ENCODE results near the gene LYZL2. TPM values are rescaled to one million over a fixed set of nuclear protein-coding genes. Genes with fewer than 3 reads are reported as not detected.

The LYZL2 gene
- total and polyA plus RNA-seq, 2 donors (not counting 1 experiment from before 2014, with no cell fraction given) = not detected

GRCh38 chr10:30573721-30574431 is 55.7 kb downstream of the LYZL2 start:
- no peaks in the 10 kb centered on the region for H3K36me3 ChIP-seq (ENCODE audit: control insufficient read depth, insufficient read depth, low read length)
- H3K79me2 ChIP-seq (ENCODE audit: control insufficient read depth, insufficient read depth, low read length) = no peaks in the 10 kb centered on the region
- H3K4me1 ChIP-seq (ENCODE audit: control insufficient read depth, extremely low read depth, insufficient read depth, low read length) = no peaks in the 10 kb centered on the region
- TF ChIP-seq CTCF (conservative IDR thresholded peaks at IDR 0.05 in 1 of 2, IDR thresholded peaks at IDR 0.05 in 1 of 2; ENCODE audit: low read depth in 1 of 2, low read length in 2 of 2) (no peak), EZH2 (IDR thresholded peaks at IDR 0.05; ENCODE audit: low read length, missing control alignments) (no peak)
- DNase-seq (ENCODE audit: low read depth in 2 of 2) = no peak
- H3K27me3 ChIP-seq (ENCODE audit: control insufficient read depth, insufficient read depth, low read length) = peaks cover 12% of the 10 kb centered on the region
- H3K9ac ChIP-seq (ENCODE audit: insufficient read depth, low read length) = no peak overlapping the region
- no peak overlapping the region for H3K4me3 ChIP-seq (replicated peaks in 1 of 4; ENCODE audit: control extremely low read depth in 1 of 4, insufficient read depth in 1 of 4, low read depth in 3 of 4, low read length in 4 of 4)
- no peak overlapping the region for H3K4me2 ChIP-seq (ENCODE audit: extremely low read depth, insufficient read depth, low read length)
- H4K20me1 ChIP-seq (ENCODE audit: control insufficient read depth, extremely low read depth, insufficient read depth, low read length) = no peaks in the 10 kb centered on the region
- no peak overlapping the region for H2AFZ ChIP-seq (ENCODE audit: low read length)
- no peak overlapping the region for H3K27ac ChIP-seq (ENCODE audit: insufficient read depth, low read length)
- no peaks in the 10 kb centered on the region for H3K9me3 ChIP-seq (ENCODE audit: control insufficient read depth, insufficient read depth, low read depth, low read length)

DNA sequence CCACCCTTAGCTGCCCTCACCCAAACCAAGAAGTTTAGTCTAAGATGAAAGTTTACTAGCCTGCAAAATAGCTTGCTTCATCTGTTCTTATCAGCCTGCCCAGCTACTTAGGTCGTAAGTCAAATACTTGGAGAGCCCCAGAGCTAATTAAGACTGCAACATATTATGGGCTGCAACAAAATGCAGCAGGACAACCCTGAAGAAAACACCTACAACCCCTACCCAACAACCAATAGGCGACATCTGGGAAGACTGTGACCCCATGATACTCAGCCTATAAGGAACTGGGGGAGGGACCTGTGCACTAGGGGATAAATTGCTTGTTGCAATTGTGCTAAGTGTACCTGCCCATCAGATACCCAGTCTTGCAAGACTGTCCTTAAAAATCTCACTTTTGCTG is 64.1 kb downstream of the LYZL2 start:
- Histone ChIP-seq H3K4me3 (replicated peaks in 1 of 4; ENCODE audit: control extremely low read depth in 1 of 4, insufficient read depth in 1 of 4, low read depth in 3 of 4, low read length in 4 of 4) (no peak overlapping the region), H3K79me2 (ENCODE audit: control insufficient read depth, insufficient read depth, low read length) (no peaks in the 10 kb centered on the region), H2AFZ (ENCODE audit: low read length) (no peak overlapping the region), H4K20me1 (ENCODE audit: control insufficient read depth, extremely low read depth, insufficient read depth, low read length) (no peaks in the 10 kb centered on the region), H3K4me2 (ENCODE audit: extremely low read depth, insufficient read depth, low read length) (no peak overlapping the region), H3K27ac (ENCODE audit: insufficient read depth, low read length) (no peak overlapping the region), H3K9ac (ENCODE audit: insufficient read depth, low read length) (no peak overlapping the region), H3K36me3 (ENCODE audit: control insufficient read depth, insufficient read depth, low read length) (no peaks in the 10 kb centered on the region), H3K9me3 (ENCODE audit: control insufficient read depth, insufficient read depth, low read depth, low read length) (no peaks in the 10 kb centered on the region), H3K4me1 (ENCODE audit: control insufficient read depth, extremely low read depth, insufficient read depth, low read length) (no peaks in the 10 kb centered on the region), H3K27me3 (ENCODE audit: control insufficient read depth, insufficient read depth, low read length) (peaks cover 2% of the 10 kb centered on the region)
- no peak for DNase-seq (ENCODE audit: low read depth in 2 of 2)
- no peak for TF ChIP-seq EZH2 (IDR thresholded peaks at IDR 0.05; ENCODE audit: low read length, missing control alignments)
- no peak for TF ChIP-seq CTCF (conservative IDR thresholded peaks at IDR 0.05 in 1 of 2, IDR thresholded peaks at IDR 0.05 in 1 of 2; ENCODE audit: low read depth in 1 of 2, low read length in 2 of 2)

GRCh38 chr10:30562787-30563186 is 66.8 kb downstream of the LYZL2 start:
- no peaks in the 10 kb centered on the region for H3K79me2 ChIP-seq (ENCODE audit: control insufficient read depth, insufficient read depth, low read length)
- H3K9ac ChIP-seq (ENCODE audit: insufficient read depth, low read length) = no peak overlapping the region
- H3K4me3 ChIP-seq (replicated peaks in 1 of 4; ENCODE audit: control extremely low read depth in 1 of 4, insufficient read depth in 1 of 4, low read depth in 3 of 4, low read length in 4 of 4) = no peak overlapping the region
- H4K20me1 ChIP-seq (ENCODE audit: control insufficient read depth, extremely low read depth, insufficient read depth, low read length) = no peaks in the 10 kb centered on the region
- no peak overlapping the region for H3K27ac ChIP-seq (ENCODE audit: insufficient read depth, low read length)
- H3K27me3 ChIP-seq (ENCODE audit: control insufficient read depth, insufficient read depth, low read length) = peaks cover 2% of the 10 kb centered on the region
- no peaks in the 10 kb centered on the region for H3K36me3 ChIP-seq (ENCODE audit: control insufficient read depth, insufficient read depth, low read length)
- H2AFZ ChIP-seq (ENCODE audit: low read length) = no peak overlapping the region
- peaks cover 3% of the 10 kb centered on the region for H3K4me1 ChIP-seq (ENCODE audit: control insufficient read depth, extremely low read depth, insufficient read depth, low read length)
- no peak overlapping the region for H3K4me2 ChIP-seq (ENCODE audit: extremely low read depth, insufficient read depth, low read length)
- TF ChIP-seq CTCF (conservative IDR thresholded peaks at IDR 0.05 in 1 of 2, IDR thresholded peaks at IDR 0.05 in 1 of 2; ENCODE audit: low read depth in 1 of 2, low read length in 2 of 2) = no peak
- TF ChIP-seq EZH2 (IDR thresholded peaks at IDR 0.05; ENCODE audit: low read length, missing control alignments) = no peak
- no peaks in the 10 kb centered on the region for H3K9me3 ChIP-seq (ENCODE audit: control insufficient read depth, insufficient read depth, low read depth, low read length)
- DNase-seq (ENCODE audit: low read depth in 2 of 2) = no peak

Other genes starting within 250 kb of the LYZL2 start
- 15.7 and 20.0 TPM in 2 replicates for gene MAP3K8, start 195.6 kb downstream of the LYZL2 start, total RNA-seq
- gene MAP3K8, start 195.6 kb downstream of the LYZL2 start, polyA plus RNA-seq = 16.9 and 52.6 TPM in 2 replicates